Bronchial epithelial cell (primary cell): Measurements from ENCODE around the gene DFFA. TPM values are rescaled to one million over a fixed set of nuclear protein-coding genes. Genes with fewer than 3 reads are reported as not detected.
"Not testable (repeated sequence)": the region's sequence is repeated elsewhere in the genome, so short reads cannot be mapped to it uniquely, and the experiment has no call there.

Experiments used
- DNase-seq: peaks from one replicate; pipeline ENCODE4 v3.0.0-alpha.2; 2010; ENCODE audit warnings: low read depth
- FAIRE-seq: peaks from 2 replicates; lab custom pipeline; 2011; peaks lifted over from hg19 to GRCh38; lab: Jason Lieb, UNC
- H3K27me3 ChIP-seq: 2 replicates; pipeline ENCODE4 v1.5.1; 2011; ENCODE audit warnings: low read length; ENCODE audit not compliant: control insufficient read depth, insufficient read depth
- H3K36me3 ChIP-seq: 2 replicates; pipeline ENCODE4 v1.5.1; 2011; ENCODE audit warnings: low read length; ENCODE audit not compliant: control insufficient read depth, insufficient read depth
- H3K4me3 ChIP-seq: 2 replicates; pipeline ENCODE4 v1.5.1; 2011; ENCODE audit warnings: mild to moderate bottlenecking, low read depth, low read length, control low read depth
- CTCF ChIP-seq: IDR thresholded peaks from 2 replicates; pipeline ENCODE4 v1.5.1; 2011; ENCODE audit warnings: mild to moderate bottlenecking, moderate library complexity, low read length, control low read depth, inconsistent platforms; ENCODE audit not compliant: insufficient read depth, severe bottlenecking
- total RNA-seq: library from RNA; depleted of rRNA; stranded (reverse); fragments of >200 nt; gene quantifications from 2 replicates; pipeline ENCODE4 v1.2.1, GENCODE V29; 2014

DFFA gene
- total RNA-seq, 1 donor from 2014 or later, result 55.5 TPM

- FAIRE-seq (no peak), DNase-seq (peak; percentile 72)
- Histone ChIP-seq H3K4me3 (no peak overlapping the region), H3K36me3 (peaks cover 2% of the 10 kb centered on the region), H3K27me3 (no peaks in the 10 kb centered on the region)
- TF ChIP-seq CTCF, result peak; percentile 91
Measured at GRCh38 chr1:10507111-10507879, 35.0 kb upstream of the DFFA start.

DNA sequence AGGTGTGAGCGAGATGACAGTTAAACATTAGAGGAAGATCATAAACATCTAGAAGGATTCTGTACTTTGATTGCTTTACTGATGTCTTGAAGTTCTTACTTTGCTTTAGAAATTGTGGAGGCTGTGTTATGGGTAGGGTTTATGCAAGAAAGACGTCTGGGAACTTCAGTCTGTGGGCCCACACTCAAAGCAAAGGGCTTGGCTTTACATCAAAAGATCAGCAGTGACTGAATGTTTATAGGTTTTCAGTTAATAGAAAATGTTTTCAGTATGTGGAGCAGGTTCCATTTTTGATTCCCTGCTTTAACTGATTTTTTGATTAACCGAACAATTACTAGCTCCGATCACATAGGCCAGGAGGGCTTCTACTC lies 34.3 kb upstream of the DFFA start:
- no peak for TF ChIP-seq CTCF
- H3K27me3 ChIP-seq, result no peaks in the 10 kb centered on the region
- FAIRE-seq (no peak), DNase-seq (no peak)
- peaks cover 2% of the 10 kb centered on the region for H3K36me3 ChIP-seq
- no peak overlapping the region for H3K4me3 ChIP-seq

- not testable (repeated sequence) for H3K36me3 ChIP-seq, H3K27me3 ChIP-seq, DNase-seq, H3K4me3 ChIP-seq, FAIRE-seq
Measured at GRCh38 chr1:10506046-10506676, 33.8 kb upstream of the DFFA start.

- Histone ChIP-seq H3K4me3 (no peak overlapping the region), H3K36me3 (peaks cover 2% of the 10 kb centered on the region), H3K27me3 (no peaks in the 10 kb centered on the region)
- FAIRE-seq, result no peak
- no peak for DNase-seq
- TF ChIP-seq CTCF, result no peak
Measured at GRCh38 chr1:10504249-10504648, 31.9 kb upstream of the DFFA start.

DNA sequence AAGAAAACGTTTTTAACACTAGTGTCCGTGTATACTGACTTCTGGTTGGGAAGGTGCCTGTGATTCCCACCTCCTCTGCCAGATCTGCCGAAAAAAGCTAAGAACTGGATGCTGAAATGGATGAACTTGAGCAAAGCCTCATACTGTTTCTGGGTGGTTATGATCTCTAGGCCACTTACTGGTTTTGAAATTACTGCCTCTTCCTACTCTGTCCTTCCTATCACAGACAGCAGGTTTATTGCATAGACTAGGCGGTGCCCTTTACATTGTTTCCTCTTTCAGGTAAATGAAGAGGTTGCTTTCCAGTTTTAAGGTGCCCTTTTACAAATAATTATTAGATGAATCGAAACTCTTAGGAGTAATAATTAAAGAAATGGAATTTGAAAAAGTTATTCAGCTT lies 29.9 kb upstream of the DFFA start:
- no peak for TF ChIP-seq CTCF
- FAIRE-seq, result no peak

GRCh38 chr1:10498231-10498630 lies 25.9 kb upstream of the DFFA start:
- FAIRE-seq, result no peak
- H3K4me3 ChIP-seq, result no peak overlapping the region
- H3K36me3 ChIP-seq, result peaks cover 2% of the 10 kb centered on the region
- H3K27me3 ChIP-seq, result no peaks in the 10 kb centered on the region
- DNase-seq, result no peak
- no peak for TF ChIP-seq CTCF

More for the DNA sequence above, 29.9 kb upstream of the DFFA start:
- DNase-seq, result no peak
- H3K36me3 ChIP-seq, result peaks cover under 1% of the 10 kb centered on the region
- no peaks in the 10 kb centered on the region for H3K27me3 ChIP-seq
- no peak overlapping the region for H3K4me3 ChIP-seq
